DOHH2 (cell line): ENCODE data around the gene KCNIP2.

Source experiments
- EZH2phosphoT487 ChIP-seq: fragments of 200-600 bp; sonication (generic); IDR thresholded peaks from 2 replicates; pipeline ENCODE4 v1.6.1; 2017; ENCODE audit warnings: borderline replicate concordance, mild to moderate bottlenecking, antibody characterized with exemption, low read length, moderate library complexity, mixed read lengths
- TF ChIP-seq, protein P1 (sequence below): fragments of 200-600 bp; sonication (generic); IDR thresholded peaks from one replicate; pipeline ENCODE4 v1.5.1; 2014; ENCODE audit warnings: antibody characterized with exemption, mild to moderate bottlenecking, low read depth, low read length; ENCODE audit not compliant: poor library complexity, severe bottlenecking

GRCh38 chr10:101816913-101817336, 26.7 kb downstream of the KCNIP2 start:
- TF ChIP-seq, protein P1, sequence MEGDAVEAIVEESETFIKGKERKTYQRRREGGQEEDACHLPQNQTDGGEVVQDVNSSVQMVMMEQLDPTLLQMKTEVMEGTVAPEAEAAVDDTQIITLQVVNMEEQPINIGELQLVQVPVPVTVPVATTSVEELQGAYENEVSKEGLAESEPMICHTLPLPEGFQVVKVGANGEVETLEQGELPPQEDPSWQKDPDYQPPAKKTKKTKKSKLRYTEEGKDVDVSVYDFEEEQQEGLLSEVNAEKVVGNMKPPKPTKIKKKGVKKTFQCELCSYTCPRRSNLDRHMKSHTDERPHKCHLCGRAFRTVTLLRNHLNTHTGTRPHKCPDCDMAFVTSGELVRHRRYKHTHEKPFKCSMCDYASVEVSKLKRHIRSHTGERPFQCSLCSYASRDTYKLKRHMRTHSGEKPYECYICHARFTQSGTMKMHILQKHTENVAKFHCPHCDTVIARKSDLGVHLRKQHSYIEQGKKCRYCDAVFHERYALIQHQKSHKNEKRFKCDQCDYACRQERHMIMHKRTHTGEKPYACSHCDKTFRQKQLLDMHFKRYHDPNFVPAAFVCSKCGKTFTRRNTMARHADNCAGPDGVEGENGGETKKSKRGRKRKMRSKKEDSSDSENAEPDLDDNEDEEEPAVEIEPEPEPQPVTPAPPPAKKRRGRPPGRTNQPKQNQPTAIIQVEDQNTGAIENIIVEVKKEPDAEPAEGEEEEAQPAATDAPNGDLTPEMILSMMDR: no peak
- no peak for TF ChIP-seq EZH2phosphoT487
